DMS53 treated with DMSO at 0.1 percent for 48 hours (cell line): ENCODE measurements around the gene MASP1.
A peak's percentile ranks its signal among the peaks of the same experiment; 100 is the strongest.
"Not testable (repeated sequence)": the region's sequence is repeated elsewhere in the genome, so short reads cannot be mapped to it uniquely, and the experiment has no call there.

Experiments used
- DNase-seq: peaks from one replicate; lab custom pipeline; 2025; ENCODE audit not compliant: unreplicated experiment; lab: John Stamatoyannopoulos, UW

MASP1 gene

GRCh38 chr3:187265461-187265955, 26.0 kb downstream of the MASP1 start:
- DNase-seq, result no peak

DNA sequence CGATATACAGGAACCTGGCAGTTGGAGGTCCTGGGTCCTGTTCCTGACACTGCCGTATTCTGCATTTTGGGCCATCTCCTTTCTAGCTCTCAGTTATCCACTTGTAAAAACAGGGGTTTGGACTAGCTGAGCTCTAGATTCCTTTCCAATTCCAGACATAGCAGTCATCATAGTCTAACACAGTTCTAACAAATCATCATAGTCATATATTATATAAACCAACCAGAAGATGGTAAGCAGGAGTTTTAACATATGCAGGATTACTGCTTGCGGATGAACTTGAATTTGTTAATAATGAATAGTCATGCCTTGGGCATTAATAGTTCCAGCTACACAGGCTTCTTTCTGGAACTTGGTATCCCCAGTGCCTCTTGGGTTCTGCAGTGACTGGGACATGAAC, 26.6 kb downstream of the MASP1 start:
- DNase-seq, result no peak

- peak; percentile 24 for DNase-seq
These were observed 27.5 kb downstream of the MASP1 start for GRCh38 chr3:187264021-187264420.

GRCh38 chr3:187263270-187263669, 28.3 kb downstream of the MASP1 start:
- no peak for DNase-seq

- no peak for DNase-seq
These were observed 29.2 kb downstream of the MASP1 start for GRCh38 chr3:187262360-187262759.

DNA sequence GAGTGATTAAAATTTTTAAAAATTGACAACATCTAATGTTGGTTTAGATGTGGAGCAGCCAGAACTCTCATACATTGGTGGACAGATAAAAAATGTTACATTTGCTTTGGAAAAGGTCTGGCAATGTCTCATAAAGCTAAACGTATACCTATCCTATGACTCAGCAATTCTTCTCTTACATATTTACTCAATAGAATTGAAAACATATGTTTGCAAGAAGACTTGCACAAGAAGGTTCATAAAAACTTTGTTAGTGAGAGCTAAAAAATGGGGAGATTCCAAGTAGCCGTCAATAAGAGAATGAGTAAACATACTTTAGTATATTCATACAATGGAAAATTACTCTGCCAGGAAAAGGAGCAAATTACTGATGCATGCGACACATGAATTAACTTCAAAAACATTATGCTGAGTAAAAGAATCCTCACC, 30.0 kb downstream of the MASP1 start:
- no peak for DNase-seq

DNA sequence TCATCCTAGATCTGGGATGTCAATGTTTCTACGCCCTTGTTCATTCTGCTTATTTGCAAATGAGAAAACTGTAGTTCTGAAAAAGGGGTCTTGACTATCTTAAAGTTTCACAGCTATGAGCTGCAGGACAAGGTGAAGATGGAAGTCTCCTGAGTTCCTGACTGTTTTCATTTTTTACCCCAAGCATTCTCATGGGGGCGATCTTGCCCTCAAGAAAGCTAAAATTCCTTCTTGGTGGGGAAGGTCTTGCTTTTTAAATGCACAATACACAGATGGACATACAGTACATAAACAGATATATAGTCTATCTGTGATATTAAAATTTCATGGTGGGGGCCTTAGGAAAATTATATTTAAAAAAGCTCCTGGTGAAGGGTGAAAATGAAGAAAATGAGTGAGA, 32.4 kb downstream of the MASP1 start:
- DNase-seq, result no peak

- no peak for DNase-seq
These were observed 33.4 kb downstream of the MASP1 start for GRCh38 chr3:187257992-187258692.

- no peak for DNase-seq
These were observed 34.1 kb downstream of the MASP1 start for GRCh38 chr3:187257471-187257870.

GRCh38 chr3:187256051-187256616, 35.4 kb downstream of the MASP1 start:
- no peak for DNase-seq

DNA sequence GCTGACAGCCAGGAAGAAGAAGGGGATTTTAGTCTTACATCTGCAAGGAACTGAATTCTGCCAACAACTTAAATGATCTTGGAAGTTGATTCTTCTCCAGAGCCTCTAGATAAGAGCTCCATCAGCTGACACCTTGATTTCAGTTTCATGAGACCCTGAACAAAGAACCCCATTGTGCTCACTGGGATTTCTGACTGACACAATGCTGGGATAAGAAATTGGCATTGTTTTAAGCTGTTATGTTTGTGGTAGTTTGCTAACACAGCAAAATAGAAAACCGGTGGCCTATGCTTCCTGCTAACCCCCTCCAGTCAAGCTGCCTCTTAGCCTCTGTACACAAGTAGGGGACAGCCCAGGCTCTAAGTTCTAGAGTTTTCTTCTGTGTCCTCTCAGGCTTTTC, 36.2 kb downstream of the MASP1 start:
- DNase-seq, result no peak

DNA sequence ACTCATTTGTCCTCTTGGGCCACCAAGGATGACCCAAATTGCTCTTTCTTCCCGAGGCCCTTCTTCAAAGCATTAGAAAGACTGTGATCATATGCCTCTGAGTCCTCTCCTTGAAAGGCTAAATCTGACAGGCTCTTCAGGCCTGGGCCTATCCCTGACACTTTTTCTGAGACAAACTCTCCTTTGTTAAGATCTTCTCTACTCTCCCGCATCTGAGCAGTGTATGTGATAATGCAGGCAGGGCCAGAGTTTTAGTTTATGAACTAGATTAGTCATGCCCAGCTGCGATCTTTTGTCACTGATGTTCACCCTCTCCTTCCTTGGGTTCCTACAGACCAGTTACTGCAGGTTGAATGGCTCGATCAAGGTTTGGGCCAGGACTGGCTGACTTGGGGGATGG, 39.2 kb downstream of the MASP1 start:
- DNase-seq, result no peak

DNA sequence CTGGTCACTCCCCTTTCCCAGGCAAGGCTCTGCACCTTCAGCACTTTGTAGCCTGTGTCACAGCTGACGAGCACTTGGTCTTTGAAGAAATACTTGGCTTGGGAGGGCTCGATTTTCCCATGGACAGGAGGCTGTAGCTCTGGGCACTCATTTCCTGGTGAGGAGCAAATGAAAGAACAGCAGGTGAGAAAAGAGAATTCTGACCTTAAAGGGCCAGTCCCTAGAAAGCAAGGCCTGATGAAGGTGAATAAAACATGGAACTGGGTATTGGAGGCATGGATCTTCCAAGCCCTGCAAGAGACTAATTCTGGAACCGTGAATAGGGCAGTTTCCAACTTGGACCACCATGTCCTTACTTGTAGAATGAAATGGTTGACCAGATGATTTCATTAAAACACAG, 39.9 kb downstream of the MASP1 start:
- no peak for DNase-seq

DNA sequence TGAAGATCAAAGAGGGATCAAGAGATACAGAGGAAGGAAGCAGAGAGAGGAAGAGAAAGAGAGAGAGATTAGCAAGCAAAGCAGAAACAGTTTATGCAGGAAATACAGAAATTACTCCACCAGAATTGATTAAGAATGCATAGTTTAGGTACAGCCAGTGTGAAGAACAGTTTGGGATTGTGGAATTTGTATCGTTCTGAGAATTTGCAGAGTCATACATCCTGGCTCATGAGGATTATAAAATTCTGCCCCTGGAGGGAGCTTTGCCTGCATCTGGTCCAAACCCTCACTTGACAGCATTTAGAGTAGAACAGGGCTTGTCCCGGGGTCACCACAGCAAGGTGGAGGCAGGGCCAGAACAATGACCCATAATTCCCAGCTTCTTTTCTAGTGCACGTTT, 44.1 kb downstream of the MASP1 start:
- no peak for DNase-seq

GRCh38 chr3:187243933-187244524, 47.5 kb downstream of the MASP1 start:
- DNase-seq, result no peak

DNA sequence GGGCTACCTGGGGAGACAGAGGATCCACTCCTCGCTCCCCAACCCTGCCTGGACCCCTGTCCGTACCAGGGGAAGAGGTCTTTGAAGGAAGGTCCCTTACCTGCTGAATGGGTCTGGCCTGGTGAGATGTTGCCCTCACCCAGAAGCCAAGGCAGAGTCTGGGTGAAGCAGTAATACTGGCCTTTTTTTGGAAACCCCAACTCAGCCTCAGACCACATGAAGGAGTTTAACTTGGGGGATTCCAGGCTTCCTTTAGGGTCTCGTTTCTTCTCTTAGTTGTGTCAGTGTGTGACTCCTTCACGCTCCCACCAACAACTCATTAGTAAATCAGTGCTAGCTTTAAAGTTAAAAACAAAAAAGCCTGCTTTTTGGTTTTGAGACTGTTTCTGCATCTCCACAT, 48.6 kb downstream of the MASP1 start:
- no peak for DNase-seq

- no peak for DNase-seq
These were observed 49.1 kb downstream of the MASP1 start for GRCh38 chr3:187242435-187242834.

- DNase-seq, result not testable (repeated sequence)
These were observed 52.7 kb downstream of the MASP1 start for GRCh38 chr3:187238835-187239234.

DNA sequence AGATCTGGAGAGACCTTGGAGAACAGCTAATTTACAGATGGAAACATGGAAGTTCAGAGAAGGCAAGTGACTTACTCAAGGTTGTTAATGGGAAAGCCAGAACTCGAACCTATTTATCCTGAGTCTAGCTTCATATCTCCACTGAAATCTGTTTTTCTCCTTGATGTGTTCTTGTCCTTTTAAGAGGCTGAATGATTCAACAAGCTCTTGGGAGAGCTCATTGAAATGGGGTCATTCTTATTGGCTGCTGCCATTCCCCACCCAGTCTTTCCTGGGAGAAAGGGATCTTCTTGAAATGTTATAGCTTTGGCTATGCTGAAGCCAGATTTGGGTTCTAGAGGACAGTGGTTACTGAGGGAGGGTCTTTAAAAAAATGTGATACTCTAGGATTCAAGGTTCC, 53.3 kb downstream of the MASP1 start:
- DNase-seq, result no peak

DNA sequence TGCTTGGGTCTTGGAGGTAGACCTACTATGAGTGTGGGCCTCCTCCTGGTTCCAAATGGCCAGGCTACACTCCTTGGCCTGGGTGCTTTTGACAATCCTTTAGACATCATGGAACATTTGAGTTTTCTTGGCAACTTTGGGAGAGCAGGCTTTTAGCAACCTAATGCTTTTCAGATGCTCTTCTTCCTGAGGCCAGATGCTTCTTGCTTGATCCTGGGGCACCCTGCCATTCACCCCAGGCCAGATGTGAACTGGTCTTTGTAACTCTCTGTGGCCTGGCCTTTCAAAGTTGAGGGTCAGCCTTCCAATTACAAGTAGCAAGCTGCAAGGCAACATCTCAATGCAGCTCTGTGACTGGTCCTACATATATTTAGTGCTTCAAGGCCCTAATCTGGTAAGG, 53.8 kb downstream of the MASP1 start:
- no peak for DNase-seq

- DNase-seq, result no peak
These were observed 54.6 kb downstream of the MASP1 start for GRCh38 chr3:187236962-187237361.

DNA sequence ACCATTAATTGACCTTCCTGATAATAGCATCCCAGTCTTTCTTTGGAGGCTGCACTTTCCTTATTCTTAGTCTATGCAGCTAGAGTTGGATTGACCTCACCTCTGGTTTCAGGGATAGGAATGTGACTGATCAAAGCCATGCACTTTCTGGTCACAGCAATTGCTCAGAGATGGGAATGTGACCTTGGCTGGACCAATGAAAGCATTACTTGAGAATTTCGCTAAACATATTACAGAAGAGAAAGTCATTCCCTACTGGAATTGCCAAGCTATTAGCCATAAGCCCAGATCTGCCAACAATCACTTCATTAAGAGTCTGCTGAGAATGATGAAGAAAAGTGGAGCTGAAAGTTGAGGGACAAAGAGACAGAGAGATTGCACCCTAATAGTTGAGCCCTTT, 61.5 kb downstream of the MASP1 start:
- DNase-seq, result no peak
